RPMI8226 (cell line): ENCODE results near the gene HMGCL.

Source experiments
- DNase-seq: peaks from one replicate; pipeline ENCODE4 v3.0.0-alpha.2; 2015

Gene HMGCL

DNA sequence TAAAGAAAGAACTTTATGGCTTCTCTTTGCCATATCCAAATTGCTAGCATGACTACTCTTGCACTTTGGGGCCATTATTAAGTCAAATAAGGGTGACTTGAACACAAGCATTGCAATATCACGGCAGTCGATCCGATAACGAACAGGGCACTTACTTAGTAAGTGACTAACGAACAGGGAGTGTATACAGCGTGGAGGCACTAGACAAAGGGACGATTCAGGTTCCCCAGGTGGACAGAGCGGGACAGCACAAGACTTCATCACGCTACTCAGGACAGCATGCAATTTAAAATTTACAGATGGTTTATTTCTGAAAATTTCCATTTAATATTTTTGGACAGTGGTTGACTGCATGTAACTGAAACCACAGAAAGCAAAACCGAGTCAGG lies 52.4 kb downstream of the HMGCL start:
- DNase-seq, result no peak

DNA sequence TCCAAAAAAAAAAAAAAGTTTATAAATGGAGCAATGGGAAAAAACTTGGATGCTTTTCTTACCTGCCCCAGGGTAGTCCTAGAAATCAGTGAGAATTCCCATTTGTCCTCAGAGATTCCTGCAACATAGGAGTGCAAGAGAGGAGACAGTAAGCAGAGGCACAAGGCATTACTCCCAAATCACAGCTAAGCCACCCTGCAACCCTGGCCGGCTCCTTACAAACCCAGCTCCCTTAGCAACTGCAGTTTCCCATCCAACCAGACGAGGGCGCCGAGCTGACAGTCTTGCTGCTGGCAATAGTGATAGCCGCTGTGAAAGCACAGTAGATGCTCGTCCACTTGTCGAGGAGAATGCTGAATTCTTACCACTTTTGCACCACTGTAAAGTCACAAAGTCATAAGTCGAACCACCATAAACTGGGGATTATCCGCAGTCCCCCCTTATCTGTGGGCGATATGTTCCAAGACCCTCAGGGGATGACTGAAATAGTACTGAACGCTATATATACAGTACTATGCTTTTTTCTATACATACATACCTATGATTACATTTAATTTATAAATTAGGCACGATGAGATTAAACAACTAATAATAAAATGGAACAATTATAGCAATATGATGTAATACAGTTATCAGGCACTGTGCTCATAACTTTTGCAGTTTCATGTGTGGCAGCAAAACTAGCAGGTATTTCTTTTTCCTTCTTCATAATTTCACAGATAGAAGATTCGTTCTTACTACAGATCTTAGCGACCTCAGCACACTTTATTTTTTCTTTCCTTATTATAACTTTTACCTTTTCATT lies 53.0 kb downstream of the HMGCL start:
- peak; percentile 92 for DNase-seq

DNA sequence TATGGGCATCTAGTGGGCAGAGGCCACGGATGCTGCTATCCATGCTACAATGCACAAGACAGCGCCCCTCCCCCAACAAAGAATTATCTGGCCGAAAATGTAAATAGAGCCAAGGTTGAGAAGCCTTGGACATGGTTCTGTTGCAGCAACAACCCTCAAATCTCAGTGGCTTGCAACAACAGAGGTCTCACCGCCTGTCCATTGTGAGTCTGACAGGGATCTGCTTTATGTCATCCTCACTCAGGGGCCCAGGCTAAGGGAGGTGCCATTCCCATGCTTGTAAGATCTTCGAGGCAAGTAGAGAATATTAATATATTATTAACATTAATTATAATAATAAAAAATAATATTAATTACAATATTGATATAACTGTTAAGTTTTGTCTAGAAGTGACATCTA lies 56.5 kb downstream of the HMGCL start:
- DNase-seq, result no peak

DNA sequence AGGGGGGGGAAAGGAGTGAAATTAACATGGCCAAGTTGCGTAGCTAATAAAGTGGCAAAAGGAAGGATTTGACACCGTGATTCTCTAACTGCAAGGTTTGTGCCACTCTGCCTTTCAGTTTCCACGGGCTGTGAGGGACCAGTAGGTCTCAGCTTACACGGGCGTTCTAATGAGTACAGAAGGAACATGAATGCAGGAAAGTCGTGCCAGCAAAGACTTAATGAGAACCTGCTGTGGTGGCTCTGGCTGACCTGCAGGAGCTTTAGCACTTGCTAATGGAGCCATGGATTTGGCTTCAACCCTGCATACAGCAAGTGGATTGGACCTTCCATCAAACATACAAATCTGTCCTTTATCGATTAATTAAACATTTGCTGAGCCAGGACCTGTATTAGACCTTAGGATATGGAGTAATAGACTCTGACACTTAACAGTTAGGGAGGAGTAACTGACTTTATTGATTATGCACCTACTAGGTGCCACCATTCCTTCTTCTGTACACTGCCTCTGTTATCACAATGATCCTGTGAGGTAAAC lies 62.1 kb downstream of the HMGCL start:
- no peak for DNase-seq

DNA sequence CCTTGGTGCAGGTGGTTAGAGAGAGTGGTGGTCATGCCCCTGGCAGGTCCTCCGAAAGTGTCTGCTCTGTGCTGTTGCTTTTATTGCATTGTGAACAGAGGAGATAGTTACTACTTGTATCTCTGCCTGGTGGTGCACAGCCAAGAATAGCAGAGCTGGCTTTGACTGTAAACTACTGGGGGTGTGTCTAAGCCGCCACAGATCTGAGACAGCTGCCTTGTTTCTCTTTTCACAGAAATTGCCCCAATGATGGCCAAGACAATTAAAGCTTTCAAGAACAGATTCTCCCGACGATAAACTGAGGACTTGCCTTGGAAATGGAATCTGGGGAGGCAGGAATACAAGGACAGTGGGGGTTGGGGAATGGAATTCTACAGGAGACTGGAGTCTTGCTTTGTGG lies 66.0 kb downstream of the HMGCL start:
- no peak for DNase-seq

DNA sequence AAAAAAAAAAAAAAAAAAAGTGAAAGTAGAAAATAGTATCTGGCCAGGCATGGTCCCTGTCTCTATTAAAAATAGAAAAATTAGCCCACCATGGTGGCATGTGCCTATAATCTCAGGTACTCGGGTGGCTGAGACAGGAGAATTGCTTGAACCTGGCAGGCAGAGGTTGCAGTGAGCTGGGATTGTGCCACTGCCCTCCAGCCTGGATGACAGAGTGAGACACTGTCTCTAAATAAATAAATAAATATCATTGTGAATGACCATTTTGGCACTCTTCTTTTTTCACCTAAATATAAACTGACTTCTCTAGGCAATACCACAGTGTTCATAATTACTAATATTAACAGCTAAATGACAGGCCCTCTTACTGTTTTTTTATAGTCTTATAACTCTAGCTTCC lies 67.4 kb downstream of the HMGCL start:
- DNase-seq, result no peak

DNA sequence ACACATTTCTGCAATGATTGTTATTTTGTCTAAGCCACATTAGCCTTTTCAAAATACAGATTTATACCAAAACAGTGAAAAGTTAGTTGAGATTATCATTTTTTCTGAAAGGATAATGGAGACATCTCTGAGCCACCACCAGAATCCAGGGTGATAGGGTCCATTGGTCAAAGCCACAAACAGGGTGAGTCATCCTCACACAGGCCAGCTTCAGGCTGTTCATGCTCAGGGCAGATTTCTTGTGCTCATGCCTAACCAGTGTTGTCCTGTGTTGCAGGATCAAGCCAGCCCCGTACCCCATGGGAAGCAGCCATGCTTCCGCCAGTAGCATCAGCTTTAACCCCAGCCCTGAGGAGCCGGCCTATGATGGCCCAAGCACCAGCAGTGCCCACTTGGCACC lies 68.6 kb downstream of the HMGCL start:
- DNase-seq, result no peak

DNA sequence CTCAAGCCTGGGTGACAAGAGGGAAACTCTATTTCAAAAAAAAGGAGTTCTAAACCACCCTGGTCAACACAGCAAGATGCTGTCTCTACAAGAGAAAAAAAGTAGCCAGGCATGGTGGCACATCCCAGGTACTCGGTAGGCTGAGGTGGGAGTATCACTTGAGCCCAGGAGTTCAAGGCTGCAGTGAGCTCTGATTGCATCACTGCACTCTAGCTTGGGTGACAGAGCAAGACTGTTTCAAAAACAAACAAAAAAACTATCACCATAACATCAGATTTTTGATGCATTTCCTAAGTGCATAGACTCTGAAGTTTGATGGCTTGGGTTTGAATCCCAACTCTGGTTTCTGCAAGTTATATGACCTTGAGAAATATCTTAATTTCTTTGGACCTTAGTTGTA lies 72.3 kb downstream of the HMGCL start:
- no peak for DNase-seq
